Measurements from ENCODE around the gene MPIG6B. TPM values are rescaled to one million over a fixed set of nuclear protein-coding genes. Genes with fewer than 3 reads are reported as not detected.

The MPIG6B gene
- total and polyA plus RNA-seq, 2 experiments from 2014 or later: not detected

DNA sequence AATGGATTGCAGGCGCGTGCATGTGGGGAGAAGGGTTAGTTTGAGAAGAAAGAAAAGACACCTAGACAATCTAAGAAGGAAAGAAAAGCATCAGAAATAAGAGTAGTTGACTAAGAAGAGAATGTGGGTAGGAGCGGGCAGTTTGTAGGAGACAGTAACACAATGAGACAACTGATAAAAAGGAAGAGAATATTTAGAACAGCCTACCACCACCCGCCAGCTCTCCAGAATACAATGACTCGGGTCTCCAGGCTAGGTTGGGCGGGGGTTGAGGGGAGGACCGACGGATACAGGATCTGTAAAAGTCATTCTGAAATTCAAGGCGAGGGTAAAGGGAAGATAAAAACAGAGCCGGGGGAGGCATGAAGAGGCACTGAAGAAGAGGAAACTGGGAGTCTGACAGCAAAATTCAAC is 20.8 kb upstream of the MPIG6B start:
- Histone ChIP-seq H3K4me3 (peak overlapping the region; percentile 88), H3K27ac (peak overlapping the region; percentile 96), H3K9me3 (ENCODE audit: low read depth) (no peaks in the 10 kb centered on the region), H3K36me3 (peaks cover 5% of the 10 kb centered on the region), H3K27me3 (no peaks in the 10 kb centered on the region), H3K4me1 (ENCODE audit: low read depth) (peaks cover 8% of the 10 kb centered on the region)
- peak in 1 of 2 donors; percentile 45 for DNase-seq (ENCODE audit: low read depth in 1 of 2, low spot score in 1 of 2)
- TF ChIP-seq, protein P1, sequence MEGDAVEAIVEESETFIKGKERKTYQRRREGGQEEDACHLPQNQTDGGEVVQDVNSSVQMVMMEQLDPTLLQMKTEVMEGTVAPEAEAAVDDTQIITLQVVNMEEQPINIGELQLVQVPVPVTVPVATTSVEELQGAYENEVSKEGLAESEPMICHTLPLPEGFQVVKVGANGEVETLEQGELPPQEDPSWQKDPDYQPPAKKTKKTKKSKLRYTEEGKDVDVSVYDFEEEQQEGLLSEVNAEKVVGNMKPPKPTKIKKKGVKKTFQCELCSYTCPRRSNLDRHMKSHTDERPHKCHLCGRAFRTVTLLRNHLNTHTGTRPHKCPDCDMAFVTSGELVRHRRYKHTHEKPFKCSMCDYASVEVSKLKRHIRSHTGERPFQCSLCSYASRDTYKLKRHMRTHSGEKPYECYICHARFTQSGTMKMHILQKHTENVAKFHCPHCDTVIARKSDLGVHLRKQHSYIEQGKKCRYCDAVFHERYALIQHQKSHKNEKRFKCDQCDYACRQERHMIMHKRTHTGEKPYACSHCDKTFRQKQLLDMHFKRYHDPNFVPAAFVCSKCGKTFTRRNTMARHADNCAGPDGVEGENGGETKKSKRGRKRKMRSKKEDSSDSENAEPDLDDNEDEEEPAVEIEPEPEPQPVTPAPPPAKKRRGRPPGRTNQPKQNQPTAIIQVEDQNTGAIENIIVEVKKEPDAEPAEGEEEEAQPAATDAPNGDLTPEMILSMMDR (IDR thresholded peaks at IDR 0.05; ENCODE audit: low read depth, low read length): no peak

DNA sequence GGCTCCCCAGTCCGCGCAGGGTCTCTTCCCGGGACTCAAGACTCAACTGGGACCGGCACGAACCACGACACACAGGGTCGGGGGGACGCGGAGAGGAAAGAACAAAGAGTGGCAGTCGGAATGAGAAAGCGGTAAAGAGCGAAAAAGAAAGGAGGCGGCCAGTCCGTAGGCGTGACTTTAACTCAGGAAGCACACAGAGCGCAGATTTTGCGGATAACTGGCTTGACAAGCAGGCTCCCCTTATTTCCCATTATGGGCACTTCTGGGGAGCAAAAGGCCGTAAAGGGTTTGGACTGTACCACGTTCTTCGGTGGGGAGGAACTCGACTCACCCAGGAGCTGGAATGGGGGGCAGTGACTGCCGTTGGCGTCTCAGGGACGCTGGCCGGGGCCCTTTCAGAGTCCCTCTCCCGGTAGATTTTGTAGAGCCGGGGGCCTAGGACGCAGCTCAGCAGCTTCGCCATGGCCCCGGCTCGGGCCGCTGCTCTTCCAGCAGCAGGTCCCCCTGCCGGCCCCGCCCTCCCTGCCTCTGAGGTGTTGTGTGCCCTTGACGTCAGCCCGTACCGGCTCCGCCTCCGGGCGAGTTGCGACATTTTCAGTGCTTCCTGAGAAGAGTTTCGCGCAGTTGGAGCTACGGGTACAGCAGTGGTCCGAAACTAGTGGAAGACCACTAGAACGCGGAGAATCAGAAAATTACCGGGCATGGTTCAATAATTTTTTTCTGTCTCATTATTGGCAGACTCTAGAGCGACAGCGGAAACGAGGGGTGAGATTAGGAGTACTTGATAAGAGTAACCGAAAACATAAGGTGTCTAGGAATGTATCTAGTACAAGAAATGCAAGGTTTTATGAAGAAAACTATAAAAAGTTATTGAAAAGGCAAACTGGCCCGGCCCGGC is 20.1 kb upstream of the MPIG6B start, which contains the start of gene ABHD16A:
TSS of gene ABHD16A (minus strand) at position 506 of the 898 bp plus-strand sequence. CDS start at position 463, 43 bp downstream.
- Histone ChIP-seq H3K9me3 (ENCODE audit: low read depth) (no peaks in the 10 kb centered on the region), H3K4me3 (peak within 1 kb of the TSS; percentile 88), H3K27ac (peak within 1 kb of the TSS; percentile 96), H3K4me1 (ENCODE audit: low read depth) (peaks cover 8% of the 10 kb centered on the region), H3K36me3 (peaks cover 5% of the 10 kb centered on the region), H3K27me3 (no peaks in the 10 kb centered on the region)
- peak; percentile 99 for DNase-seq (ENCODE audit: low read depth in 1 of 2, low spot score in 1 of 2)
- TF ChIP-seq, protein P1 (IDR thresholded peaks at IDR 0.05; ENCODE audit: low read depth, low read length): no peak

DNA sequence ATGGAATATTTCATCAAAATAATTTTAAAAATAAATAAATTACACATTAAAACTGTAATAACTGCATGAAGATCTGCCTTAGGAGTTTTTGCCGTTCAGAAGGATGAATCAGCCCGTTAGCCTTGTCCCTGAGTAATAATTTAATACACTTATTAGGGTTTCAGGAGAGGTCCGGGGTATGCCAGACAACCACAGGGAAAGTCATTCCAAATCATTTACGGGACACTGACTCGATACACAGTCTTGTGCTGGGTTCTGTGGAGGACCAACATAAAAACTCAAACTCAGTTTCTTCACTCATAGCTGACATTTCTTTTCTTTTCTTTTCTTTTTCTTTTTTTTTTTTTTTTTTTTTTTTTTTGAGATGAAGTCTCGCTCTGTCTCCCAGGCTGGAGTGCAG is 17.2 kb upstream of the MPIG6B start:
- Histone ChIP-seq H3K27ac (no peak overlapping the region), H3K9me3 (ENCODE audit: low read depth) (no peaks in the 10 kb centered on the region), H3K4me3 (no peak overlapping the region), H3K36me3 (no peaks in the 10 kb centered on the region), H3K27me3 (no peaks in the 10 kb centered on the region), H3K4me1 (ENCODE audit: low read depth) (peaks cover 8% of the 10 kb centered on the region)
- TF ChIP-seq, protein P1 (IDR thresholded peaks at IDR 0.05; ENCODE audit: low read depth, low read length): no peak
- no peak for DNase-seq (ENCODE audit: low read depth in 1 of 2, low spot score in 1 of 2)

DNA sequence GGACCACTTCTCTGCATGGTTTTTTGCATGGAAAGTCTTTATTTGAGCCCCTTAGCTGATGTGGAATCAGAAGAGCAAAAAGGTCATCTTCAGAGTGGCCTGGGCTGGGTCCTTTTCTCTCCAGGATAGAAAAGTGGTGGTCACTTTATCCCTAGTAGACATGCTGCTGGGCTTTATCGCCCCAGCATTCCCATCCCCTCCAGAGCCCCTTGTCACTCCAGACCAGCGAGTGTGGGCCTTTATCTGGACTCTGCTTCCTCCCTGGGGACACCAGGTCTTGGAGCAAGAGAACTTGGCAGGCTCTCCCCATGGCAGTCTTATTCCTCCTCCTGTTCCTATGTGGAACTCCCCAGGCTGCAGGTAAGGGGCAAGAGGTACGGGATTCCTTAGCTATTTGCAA is 16.6 kb upstream of the MPIG6B start, which contains the start of gene LY6G6F:
TSS of gene LY6G6F (plus strand) at position 268 of the 400 bp plus-strand sequence. CDS start at position 309, 41 bp downstream.
- TF ChIP-seq, protein P1 (IDR thresholded peaks at IDR 0.05; ENCODE audit: low read depth, low read length): no peak
- Histone ChIP-seq H3K27me3 (no peaks in the 10 kb centered on the region), H3K36me3 (no peaks in the 10 kb centered on the region), H3K27ac (no peak within 1 kb of the TSS), H3K4me3 (no peak within 1 kb of the TSS), H3K4me1 (ENCODE audit: low read depth) (peaks cover 6% of the 10 kb centered on the region), H3K9me3 (ENCODE audit: low read depth) (no peaks in the 10 kb centered on the region)
- DNase-seq (ENCODE audit: low read depth in 1 of 2, low spot score in 1 of 2): peak in 1 of 2 donors; percentile 62

DNA sequence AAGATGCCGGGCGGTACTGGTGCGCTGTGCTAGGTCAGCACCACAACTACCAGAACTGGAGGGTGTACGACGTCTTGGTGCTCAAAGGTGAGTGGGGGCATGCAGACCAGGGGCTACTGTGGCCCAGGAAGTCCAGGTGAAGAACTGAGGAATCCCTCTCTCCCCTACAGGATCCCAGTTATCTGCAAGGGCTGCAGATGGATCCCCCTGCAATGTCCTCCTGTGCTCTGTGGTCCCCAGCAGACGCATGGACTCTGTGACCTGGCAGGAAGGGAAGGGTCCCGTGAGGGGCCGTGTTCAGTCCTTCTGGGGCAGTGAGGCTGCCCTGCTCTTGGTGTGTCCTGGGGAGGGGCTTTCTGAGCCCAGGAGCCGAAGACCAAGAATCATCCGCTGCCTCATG is 15.5 kb upstream of the MPIG6B start:
- TF ChIP-seq, protein P1 (IDR thresholded peaks at IDR 0.05; ENCODE audit: low read depth, low read length): no peak
- H3K4me1 ChIP-seq (ENCODE audit: low read depth): no peaks in the 10 kb centered on the region
- no peak for DNase-seq (ENCODE audit: low read depth in 1 of 2, low spot score in 1 of 2)
- no peak overlapping the region for H3K4me3 ChIP-seq
- no peak overlapping the region for H3K27ac ChIP-seq
- no peaks in the 10 kb centered on the region for H3K9me3 ChIP-seq (ENCODE audit: low read depth)
- H3K36me3 ChIP-seq: no peaks in the 10 kb centered on the region
- H3K27me3 ChIP-seq: no peaks in the 10 kb centered on the region

All from cardiac muscle cell (in vitro differentiated cells and primary cell).